Fibroblast of pulmonary artery (primary cell): Measurements from ENCODE around the gene NQO1.
A peak's percentile ranks its signal among the peaks of the same experiment; 100 is the strongest.
"Not testable (repeated sequence)": the region's sequence is repeated elsewhere in the genome, so short reads cannot be mapped to it uniquely, and the experiment has no call there.

Experiments used
- DNase-seq: peaks from one replicate; pipeline ENCODE4 v3.0.0-alpha.2; 2010; ENCODE audit warnings: low read depth
- H3K4me3 ChIP-seq: replicated peaks from 2 replicates; pipeline ENCODE4 v1.5.1; 2011; ENCODE audit warnings: low read depth, mild to moderate bottlenecking, control low read depth, low read length, moderate library complexity
- TF ChIP-seq, protein P1 (sequence below): IDR thresholded peaks from 2 replicates; pipeline ENCODE4 v1.5.1; 2011; ENCODE audit warnings: mild to moderate bottlenecking, control low read depth, low read length, inconsistent platforms; ENCODE audit errors: missing control alignments

NQO1 gene

DNA sequence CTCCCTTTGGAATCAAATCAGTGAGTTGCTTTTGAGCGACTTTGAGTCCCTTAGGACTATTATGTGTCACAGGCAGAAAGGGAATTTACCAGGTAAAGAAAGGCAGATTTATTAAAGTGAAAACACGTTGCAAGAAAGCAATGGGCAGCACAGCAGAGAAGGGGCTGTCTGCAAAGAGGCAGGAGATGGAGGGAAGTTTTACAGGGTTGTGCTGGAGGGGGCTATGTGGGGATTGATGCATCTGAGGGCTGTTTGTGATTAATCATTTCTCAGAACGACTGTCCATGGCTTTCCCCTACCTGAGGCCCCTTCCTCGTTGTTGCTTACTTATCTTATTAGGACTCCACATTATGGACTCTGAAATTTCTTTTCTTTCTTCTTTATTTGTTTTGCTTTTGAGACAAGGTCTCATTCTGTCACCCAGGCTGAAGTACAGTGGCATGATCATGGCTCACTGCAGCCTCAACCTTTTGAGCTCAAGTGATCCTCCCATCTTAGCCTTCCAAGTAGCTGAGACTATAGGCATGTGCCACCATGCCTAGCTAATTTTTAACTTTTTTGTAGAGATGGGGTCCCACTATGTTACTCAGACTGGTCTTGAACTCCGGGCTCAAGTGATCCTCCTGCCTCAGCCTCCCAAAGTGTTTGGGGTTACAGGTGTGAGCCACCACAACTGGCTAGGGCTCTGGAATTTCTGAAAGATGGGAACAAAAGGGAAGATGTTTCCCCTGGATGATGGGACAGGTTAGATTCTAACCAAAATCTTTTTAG lies 41.3 kb upstream of the NQO1 start:
- H3K4me3 ChIP-seq: no peak overlapping the region
- TF ChIP-seq, protein P1, sequence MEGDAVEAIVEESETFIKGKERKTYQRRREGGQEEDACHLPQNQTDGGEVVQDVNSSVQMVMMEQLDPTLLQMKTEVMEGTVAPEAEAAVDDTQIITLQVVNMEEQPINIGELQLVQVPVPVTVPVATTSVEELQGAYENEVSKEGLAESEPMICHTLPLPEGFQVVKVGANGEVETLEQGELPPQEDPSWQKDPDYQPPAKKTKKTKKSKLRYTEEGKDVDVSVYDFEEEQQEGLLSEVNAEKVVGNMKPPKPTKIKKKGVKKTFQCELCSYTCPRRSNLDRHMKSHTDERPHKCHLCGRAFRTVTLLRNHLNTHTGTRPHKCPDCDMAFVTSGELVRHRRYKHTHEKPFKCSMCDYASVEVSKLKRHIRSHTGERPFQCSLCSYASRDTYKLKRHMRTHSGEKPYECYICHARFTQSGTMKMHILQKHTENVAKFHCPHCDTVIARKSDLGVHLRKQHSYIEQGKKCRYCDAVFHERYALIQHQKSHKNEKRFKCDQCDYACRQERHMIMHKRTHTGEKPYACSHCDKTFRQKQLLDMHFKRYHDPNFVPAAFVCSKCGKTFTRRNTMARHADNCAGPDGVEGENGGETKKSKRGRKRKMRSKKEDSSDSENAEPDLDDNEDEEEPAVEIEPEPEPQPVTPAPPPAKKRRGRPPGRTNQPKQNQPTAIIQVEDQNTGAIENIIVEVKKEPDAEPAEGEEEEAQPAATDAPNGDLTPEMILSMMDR: no peak

DNA sequence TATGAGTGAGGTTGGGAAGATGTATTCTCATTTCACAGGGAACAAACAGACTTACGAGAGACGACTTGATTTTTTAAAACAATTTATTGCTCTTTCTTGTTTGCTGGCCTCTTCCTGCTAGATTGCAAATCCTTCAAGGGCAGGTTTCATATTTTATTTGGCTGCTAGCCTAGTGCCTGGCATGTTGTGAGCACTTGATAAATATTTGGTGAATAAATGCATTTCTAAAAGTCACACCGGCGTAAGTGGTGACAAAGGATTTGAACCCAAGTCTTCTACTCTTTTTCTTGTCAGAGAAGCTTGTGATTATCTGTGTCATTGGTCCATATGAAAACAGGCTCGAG lies 37.2 kb upstream of the NQO1 start:
- TF ChIP-seq, protein P1: no peak
- no peak for DNase-seq
- H3K4me3 ChIP-seq: peak overlapping the region; percentile 93

More for the DNA sequence above, 41.3 kb upstream of the NQO1 start:
- no peak for DNase-seq

DNA sequence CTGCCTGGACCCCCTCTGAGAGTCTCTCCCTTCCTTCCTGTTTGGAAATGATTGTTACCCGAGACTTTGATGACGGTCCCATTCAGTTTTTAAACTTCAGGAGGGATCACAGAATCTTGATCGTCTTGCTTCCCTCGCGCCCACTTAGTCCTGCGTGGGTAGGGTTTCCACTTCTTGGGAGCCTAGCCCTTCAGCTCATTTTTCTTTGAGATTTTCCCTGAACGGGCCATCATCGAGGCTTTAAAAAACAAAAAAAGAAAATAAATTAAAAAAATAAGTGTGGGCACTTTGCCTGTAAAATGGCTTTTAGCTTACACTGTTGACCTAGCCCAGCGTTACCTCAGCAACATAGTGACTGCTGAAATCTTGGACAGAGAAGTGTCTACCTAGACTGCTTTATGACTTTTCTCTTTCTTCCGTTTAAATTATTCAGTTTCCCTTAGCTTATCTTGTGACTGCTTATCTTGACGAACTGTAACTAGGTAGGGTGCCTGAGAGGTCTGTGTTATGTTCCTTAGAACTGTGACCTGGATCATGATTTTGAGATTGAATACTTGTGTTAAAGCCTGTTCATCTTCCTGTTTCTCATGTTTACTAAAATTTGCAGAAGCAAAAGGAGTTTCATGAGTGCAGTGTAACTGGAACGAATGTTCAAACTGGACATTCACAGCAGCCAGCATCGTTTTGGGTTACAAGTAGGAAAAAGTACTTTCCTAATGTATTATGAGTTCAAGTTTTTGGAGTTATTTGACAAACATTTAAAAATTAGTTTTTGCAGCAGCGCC lies 36.6 kb upstream of the NQO1 start:
- TF ChIP-seq, protein P1: no peak
- H3K4me3 ChIP-seq: peak overlapping the region; percentile 93
- DNase-seq: peak; percentile 53

DNA sequence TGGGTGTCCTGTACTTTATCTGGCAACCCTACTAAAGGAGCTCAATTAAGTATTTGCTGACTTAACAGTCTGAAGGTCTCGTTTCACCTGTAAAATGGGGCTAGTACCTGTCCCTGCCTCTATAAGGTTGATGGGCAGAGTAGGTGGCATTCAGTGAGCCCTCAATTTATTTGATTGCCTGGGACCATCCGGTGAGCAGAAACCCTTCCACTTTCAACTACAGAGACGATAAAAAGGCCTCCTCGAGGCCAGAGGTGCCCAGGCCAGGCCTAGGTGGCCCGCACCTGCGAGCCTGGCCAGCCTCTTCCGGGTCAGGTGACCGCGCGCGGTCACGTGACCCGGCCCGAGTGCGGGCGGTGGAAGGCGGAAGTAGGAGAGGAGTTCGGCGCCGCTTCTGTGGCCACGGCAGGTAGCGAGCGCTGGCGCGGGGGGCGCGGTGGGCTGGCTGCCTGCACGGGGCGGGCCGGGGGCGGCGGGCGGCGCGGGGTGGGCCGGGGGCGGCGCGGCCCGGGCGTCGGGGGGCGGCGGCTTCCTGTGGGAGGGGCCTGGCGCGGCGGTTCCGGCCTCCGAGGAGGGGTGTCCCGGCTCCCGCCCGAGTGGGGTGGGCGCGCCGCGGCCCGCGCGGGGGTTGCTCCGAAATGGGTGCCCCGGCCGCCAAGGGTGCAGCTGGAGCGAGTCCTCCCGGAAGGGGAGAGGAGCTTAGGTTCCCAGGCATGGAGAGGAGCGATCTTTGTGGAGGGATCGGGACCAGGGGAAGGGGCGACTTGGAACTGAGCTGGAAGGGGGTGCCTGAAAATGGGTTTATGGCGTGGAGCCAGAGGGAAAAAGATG lies 35.8 kb upstream of the NQO1 start, which contains the start of gene WWP2:
TSS of gene WWP2 (plus strand) at position 350 of the 831 bp plus-strand sequence. CDS start 24,679 bp downstream, outside the sequence.
- peak within 1 kb of the TSS; percentile 93 for H3K4me3 ChIP-seq

DNA sequence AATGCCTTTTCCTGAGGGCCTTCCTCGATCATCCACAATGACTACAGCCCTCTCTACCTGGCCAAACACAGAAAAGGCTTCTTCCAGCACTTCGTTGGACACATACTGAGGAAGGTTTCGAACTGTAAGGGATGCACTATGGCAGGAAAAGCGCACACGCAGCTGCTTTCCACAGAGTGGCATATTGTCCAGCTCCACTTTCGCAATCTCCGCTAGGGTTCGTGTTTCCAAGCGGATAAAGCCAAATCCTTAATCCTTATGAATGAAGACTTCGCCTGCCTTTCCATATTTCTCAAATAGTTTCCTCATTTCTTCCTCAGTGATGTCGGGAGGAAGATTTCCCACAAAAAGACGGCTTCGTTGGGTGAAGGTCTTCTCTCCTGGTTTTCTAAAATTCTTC lies 31.0 kb upstream of the NQO1 start:
- not testable (repeated sequence) for H3K4me3 ChIP-seq, DNase-seq

More for the DNA sequence above, 35.8 kb upstream of the NQO1 start, which contains the start of gene WWP2:
- TF ChIP-seq, protein P1: no peak
- peak; percentile 60 for DNase-seq

DNA sequence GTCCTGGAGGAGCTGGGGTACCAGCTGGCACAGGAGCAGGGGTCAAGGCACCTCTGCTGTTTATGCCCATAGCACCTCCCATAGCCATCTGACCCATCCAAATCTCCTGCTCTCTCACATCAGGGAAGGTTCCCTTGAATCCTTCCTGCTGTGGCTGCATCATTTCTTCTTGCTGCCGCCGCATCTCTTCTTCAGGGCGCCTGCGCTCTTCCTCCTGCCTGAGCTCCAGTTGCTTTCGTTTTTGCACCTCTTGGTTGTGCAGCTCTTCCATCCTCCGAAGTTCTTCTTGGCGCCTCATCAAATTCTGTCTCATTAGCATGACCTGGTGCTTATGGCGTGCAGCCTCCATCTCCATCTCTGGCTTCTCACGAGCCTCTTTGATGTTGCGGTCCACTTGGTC lies 30.3 kb upstream of the NQO1 start:
- H3K4me3 ChIP-seq: no peak overlapping the region
- DNase-seq: no peak
- TF ChIP-seq, protein P1: no peak
